NCI-H2171 (cell line): Measurements from ENCODE around the gene LAMA5.

Experiments used
- DNase-seq: peaks from one replicate; lab custom pipeline; 2025; lab: John Stamatoyannopoulos, UW

Gene LAMA5

DNA sequence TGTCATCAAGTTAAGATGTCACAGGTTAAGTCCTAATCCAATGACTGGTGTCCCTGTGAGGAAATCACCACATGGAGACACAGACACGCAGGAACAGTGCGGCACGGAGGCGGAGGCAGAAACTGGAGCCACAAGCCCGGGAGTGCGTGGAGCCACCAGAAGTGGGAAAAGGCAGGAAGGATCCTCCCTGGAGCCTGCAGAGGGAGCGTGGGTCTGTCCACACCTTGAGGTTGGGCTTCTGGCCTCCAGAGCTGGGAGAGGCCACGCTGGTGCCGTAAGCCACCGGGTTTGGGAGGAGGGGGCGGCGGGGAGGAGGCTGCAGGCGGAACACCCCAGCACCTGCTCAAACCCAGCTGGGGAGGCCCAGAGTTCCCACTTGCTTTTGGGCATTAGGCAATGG lies 36.2 kb upstream of the LAMA5 start:
- DNase-seq = no peak

DNA sequence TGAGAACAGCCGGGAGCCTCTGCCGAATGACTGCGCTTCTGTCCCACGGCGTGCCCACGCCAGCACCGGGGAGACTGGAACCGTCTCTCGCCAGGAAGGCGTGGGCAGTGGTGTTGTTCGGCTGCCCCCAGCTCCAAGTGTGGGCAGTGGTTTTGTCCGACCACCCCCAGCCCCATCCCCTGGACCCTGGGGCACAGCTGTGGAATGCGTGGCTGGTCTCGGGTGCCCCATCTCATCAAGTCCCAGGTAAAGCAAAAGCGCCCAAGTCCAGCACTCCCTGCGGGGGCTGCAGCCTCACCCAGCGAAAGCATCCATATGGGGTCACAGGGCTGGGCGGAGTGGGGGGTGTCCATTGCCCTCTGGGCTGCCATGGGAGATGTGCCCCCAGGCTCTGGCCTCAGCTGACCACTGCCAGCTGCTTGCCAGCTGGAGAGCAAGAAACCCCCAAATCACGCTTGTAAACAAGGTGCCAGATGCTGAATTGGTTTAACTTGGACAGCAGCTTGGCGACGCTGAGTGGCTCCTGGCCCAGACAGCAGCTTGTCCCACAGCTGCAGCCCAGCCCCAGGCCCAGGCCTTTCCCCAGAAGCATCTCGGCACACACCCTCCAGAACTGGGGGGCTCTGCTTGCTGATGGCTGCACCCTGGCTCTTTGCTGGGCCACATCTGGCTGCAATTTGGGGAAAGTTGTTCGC lies 35.5 kb upstream of the LAMA5 start:
- DNase-seq = no peak

DNA sequence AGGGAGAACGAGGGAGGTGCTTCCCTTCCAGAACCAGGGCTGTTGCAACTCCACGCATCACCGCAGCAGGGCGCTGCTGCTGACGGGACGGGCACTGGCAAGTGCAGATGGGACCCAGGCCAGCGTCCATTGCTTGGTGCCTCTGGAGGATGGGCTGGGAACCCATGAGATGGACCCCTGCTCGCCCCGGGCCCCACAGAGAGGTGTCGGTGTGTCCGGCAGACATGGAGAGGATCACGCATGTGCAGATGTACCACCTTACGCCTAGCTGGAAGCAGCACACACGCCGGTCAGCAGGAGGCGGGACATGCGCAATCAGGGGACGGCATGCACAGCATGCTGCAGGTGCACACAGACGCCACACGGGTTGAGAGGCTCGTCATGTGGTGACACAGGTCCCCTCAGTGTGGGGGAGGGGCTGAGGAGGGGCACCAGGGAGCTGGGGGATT lies 34.2 kb upstream of the LAMA5 start:
- no peak for DNase-seq

DNA sequence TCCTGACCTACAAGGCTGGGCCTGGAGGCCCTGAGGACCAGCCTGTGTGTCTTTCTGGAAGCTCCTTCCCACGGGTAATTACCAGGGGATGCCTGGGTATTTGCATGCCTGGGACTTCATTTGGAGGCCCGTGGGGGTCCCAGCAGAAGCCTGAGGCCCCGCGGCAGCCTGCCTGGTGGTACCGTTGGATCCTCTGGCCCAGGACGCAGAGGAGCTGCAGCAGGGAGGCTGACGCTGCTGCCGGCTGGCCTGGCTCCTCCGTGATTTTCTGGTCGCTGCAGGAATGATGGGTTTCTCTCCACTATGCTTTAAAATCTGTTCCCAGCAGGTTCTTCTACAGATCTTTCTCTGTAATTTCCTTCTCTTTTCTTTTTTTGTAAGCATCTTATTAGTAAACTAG lies 33.4 kb upstream of the LAMA5 start:
- DNase-seq = no peak

DNA sequence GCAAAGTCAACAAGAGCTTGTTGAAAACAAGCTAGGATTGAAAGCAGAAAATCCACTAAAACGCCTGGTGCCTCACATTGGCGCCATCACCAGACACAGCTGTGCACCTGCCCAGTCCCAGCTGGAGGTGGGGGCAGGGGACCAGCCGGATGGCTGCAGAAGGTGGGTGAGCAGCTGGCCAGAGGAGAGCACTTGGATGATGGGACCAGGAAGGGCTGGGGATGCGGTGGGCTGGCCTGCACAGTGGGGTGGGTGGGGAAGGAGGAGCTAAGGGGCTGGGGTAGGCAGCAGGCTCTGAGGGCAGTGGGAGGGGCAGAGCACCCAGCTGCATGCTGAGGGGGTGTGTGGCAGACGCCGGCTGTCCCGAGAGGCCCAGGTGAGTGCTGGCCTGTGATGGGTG lies 32.9 kb upstream of the LAMA5 start:
- no peak for DNase-seq

DNA sequence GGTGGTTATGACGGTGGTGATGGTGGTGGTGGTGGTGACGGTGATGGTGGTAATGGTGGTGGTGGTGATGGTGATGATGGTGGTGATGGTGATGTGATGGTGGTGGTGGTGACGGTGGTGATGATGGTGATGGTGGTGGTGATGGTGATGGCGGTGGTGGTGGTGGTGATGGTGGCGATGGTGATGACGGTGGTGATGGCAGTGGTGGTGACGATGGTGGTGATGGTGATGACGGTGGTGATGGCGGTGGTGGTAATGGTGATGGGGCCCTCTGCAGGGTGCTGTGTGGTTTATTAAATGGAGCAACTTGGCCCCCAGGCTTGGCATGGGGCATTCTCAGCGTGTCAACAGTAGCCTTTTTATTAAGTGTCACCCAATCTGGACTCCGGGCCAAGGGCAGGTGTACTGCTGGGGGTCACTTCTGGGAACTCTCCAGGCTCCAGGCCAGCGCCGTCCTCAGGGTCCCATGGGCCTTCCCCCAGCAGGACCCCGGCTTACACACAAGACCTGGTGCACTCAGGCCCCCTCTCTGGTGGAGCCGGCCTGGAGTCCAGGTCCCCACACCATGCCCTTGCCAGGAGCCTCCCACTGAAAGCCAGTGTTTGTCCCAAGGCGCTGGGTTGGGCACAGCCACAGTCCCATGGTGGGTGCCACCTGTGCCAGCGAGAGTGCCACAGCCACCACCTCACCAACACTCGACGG lies 31.2 kb upstream of the LAMA5 start:
- no peak for DNase-seq

DNA sequence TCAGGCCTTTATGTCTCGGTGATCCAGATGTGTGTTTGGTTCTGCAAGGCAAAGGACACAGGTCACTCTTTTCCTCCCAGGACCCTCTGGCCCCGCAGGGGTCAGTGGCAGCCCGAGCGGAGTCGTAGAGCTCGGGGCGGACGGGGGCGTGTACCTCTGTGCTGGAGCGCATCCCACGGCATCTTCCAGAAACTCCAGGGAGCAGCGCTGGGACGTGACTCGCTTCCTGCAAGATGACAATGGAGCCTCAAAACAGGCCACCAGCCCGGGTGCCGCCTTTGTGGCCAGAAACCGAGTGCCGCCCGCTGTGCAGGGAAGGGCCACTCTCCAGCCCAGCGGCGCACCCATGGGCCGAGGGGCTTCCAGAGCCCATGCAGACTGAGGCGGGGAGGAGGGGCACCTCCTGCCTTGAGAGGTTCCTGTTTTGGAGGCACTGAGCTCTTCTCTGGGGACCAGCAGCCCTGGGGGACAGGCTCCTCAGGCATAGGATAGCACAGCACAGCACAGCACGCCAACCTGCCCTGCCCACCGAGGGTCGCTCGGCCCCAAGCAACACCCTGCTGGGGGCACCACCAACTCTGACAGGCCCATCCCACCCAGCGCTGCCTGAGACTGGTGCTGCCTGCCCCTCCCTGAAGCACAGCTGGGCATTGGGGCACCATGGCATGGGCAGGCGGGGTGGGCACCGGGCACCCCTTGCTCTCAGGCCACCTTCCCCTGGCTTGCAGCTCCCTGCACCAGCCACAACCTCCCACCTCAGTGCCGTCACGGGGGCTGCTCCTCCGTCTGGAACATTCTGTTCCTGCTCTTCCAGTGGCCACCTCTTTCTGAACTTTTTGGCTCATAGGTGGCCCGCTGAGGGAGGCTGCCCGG lies 29.5 kb upstream of the LAMA5 start:
- no peak for DNase-seq

DNA sequence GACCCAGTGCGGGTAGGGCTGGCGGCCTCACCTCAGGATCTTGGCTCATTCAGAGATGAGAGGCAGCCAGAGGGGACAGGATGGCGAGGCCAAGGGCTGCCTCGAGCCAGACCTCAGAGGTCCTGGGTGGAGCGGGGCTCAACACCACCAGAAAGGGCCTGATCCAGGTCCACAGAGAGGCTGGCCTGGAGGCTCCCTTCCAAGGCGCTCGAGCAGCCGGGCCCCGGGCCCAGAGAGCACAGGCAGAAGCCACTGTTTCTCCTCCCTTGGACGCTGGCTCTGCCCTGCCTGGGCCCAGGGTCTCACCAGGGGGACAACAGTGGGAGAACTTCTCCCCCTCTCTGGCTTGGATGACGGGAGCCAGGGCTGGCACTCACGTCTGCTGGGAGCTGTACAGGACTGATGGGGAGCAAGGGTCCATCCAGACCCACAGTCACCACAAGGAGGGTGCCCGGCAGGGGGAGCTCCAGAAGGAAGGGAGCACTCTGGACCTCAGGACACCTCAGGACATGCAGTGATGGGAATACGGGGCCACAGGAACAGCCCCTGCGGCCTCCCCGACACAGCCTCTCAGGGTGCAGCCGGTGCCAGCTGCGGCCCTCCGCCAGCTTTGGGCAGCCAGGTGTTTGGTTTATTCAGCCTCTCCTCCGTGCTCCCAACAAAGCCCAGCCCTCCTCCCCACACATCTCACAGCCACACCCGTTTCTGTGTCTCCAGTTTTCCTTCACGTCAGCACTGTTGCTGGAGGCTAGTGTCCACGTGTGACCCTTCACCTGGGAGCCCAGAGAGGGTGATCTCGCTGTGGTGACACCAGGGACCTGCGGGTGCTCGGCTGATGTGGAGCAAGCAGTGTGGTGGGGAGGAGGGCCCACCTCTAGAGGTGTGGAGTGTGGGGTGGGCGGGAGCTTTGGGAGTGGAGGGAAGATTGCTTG lies 28.5 kb upstream of the LAMA5 start:
- DNase-seq = no peak

DNA sequence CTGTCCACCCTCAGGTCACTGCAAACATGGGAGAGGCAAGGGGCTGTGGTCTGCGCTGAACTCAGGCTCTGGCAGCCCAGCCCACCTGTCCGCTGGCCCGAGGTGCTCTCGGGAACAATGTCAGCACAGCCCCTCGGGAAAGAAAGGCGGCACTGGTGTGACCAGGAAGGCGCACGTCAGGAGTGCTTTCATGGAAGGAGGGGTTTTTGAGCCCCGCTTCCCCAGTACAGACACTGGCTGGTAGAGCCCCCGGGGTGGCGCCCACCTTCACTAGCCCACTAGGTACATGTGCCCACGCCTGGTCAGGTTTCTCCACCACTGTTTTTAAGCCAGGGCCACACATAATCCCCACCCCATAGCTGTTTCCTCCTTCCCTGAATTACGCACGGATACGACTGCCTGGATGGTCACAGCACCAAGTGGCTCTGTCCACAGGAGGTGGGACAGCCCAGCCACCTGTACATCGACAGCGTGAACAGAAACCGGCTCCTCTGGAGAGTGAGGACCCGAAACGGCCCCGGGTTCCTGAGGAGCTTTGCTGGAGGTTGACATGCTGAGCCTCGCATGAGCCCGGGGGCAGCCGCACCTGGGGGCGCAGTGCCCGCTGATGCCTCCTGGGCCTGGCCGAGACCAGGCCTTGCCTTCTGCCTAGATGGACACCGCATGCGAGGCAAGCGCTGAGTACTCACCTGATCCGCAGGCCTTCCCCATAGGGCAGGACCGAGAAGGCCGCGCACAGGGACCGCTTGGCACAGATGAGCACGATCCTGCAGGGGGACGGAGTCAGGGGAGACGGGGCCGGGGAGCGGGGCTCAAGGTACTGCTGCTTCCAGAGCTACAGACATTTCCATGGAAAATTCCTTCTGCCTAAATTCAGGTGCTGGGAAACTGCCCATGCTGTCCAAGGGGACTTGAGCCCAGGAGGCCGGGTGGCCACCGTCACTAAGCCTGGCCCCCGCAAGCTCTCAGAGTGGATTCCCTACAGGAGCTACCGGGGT lies 27.4 kb upstream of the LAMA5 start:
- DNase-seq = no peak

DNA sequence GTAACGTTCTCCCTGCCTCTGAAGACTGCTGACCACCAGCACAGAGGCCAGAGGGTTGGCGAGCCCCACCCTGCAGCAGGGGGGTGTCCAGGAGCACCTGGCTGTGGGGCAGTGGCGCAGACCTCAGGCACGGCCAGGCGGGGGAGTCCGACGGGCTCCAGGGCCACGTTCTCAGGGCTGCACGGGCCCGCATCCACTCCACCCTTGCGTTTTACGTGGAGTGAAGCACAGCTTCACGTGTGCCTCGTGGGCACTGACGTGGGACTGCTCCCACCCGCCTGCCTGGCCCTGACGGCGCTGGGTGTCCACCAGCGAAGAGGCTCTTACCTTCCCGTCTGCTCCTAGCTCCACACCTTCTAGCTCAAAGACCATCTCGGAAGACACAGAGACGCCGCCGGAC lies 26.7 kb upstream of the LAMA5 start:
- no peak for DNase-seq

DNA sequence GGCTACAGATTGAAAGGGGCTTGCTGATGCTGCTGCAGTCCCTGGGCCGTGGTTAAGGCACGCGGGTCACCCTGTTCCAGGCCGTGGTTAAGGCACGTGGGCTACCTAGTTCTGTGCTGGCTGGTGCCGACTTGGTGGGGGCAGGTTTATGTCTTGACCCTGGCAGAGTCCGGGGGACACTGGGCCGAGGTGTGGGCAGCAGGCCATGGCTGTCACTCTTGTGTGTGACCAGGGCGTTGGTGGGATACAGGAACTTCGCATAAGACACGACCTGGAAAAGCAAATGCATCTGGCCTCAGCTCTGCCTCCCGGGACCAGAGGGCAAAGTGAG lies 26.2 kb upstream of the LAMA5 start:
- DNase-seq = no peak

DNA sequence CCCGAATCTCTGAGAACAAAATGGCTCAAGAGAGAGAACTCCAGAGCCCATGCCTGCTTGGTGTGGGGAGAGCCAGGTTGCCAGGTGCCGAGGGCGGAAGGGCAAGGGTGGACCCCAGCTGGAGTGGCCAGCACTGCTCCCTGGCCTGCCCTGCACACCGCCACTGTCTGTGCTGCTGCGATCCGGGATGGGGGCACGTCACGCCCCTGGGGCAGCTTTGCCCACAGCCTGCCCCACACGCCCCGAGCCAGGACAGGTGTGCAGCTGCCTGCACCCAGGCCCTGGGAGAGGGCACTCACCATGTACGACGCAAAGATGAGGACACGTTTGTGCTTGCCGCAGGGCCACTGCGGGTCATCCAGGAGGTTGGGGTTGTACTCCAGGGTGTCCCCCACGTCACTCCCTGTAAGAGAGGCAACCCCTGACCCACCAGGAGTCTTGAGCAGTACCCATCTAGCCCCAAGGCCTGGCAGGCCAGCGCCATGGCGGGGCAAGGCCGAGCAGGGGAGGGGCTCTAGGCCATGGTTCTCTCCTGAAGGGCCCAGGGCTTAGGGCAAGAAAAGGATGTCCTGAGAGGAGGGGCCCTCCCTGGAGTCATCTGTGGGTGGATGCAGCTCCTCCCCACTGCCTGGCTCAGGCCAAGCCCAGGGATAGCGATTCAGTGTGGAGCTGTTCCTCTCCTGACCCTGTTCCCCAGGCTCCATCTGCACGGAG lies 25.7 kb upstream of the LAMA5 start:
- no peak for DNase-seq

DNA sequence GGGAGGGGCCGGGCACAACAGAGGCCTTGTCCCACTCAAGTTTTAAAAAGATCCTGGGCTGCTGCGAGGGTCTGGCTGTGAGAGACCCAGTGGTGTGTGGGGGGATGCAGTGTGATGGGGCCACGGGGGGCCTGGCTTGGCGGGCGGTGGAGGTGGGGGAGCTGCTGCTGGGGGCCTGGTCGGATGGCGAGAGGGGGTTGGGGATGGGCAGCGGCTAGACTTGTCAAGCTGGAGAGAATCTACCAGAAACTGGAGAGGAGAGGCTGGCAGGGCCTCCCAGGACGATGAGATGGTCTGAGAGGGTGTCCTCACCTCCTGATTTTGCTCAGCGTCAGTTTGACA lies 24.9 kb upstream of the LAMA5 start:
- no peak for DNase-seq

DNA sequence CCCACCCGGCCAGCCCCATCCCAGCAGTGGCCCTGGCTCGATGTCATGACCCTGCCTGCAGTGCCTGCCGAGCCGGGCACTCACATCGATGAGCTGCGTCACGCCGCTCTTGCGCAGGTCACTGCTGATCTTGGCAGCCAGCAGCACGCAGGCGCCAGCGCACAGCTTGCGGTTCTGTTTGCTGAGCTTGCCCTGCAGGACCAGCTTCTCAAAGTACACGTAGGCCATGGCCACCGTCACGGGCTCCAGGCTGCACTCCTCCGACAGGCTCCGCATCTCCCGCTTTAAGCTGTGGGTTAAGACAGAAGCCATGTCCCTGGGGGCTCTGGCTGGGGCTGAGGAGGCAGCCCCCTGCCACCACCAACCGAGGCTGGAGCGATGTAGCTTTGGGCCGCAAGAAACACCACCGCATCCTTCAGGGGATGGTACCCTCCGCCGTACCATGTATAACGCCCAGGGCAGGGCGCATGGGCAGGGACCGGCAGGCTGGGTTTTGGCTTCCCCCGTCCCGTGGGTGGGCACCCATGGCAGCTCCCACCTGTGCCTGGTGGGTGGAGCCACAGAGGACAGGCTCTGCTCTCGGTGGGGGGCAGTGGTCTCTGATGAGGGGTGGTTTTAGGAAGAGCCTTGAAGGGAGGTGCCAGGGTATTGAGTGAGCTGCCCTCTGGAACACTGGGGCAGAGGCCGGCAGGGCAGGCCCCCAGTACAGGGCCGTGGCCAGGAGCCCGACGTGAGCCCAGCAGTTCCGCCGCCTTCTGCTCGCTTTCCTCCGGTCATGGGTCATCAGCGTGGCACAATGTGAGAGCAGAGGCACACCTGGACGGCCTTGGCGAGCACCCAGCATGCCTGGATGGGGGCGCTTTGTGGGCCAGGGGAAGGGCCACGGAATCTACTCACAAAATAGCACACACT lies 24.3 kb upstream of the LAMA5 start:
- no peak for DNase-seq

DNA sequence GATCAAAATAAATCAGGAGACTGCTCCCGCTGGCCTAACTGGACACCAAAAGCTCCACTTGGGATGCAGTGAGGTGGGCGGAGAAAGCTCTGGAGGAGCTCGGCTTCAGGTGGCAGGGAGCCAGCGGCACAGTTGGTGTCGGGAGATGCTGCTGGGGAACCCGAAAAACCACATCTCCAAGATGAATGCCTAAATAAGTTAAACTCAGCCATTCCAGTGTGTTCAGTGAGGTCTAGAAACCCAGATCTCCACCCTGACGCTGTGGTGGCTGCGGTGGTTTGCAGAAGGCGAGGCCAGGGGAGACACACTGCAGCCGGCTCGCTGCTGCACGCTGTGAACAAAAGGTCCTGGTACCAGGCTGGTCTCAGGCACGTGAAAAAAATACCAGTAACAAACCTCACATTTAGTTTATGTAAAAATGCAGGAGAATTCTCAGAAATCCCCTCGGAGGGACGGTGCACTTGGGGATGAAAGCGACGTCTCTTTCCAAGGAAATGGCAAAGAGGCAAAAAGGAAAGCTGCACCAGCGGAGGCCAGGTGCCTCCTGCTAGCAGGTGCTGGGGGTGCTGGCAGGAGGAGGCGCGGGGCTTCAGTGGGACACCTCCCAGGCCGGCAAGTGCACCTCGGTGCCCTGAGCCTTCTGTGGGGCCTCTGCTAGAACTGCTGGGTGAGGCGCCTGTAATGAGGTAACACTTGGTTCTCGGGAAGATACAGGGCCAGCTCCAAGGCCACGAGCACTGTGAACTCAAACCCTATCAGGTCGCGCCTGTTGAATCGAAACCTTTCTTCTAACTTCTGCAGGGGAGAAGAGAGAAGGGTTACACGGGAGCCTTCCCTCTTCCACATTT lies 23.4 kb upstream of the LAMA5 start:
- no peak for DNase-seq

DNA sequence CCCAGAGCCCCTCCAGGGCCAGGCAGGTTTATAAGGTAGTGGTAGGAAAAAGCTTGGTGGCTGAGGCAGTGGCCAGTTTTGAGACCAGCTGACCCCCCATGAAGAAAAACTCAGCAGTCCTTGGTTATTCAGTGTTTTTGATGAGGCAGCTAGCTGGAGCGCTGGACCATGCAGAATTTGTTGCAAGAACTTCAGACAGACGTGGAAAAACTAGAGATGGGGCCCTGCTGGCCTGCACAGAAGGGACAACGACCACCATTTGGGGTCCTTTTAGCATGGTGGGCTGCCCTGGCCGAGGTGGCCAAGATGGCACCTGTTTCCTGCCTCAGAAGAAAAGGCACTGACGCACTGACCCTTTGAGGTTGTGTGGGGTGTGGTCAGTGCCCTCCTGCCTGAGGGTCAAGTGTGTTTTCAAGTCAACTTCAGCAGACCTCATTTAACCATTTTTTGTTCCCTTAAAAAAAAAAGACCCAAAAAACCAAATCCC lies 22.5 kb upstream of the LAMA5 start:
- no peak for DNase-seq

DNA sequence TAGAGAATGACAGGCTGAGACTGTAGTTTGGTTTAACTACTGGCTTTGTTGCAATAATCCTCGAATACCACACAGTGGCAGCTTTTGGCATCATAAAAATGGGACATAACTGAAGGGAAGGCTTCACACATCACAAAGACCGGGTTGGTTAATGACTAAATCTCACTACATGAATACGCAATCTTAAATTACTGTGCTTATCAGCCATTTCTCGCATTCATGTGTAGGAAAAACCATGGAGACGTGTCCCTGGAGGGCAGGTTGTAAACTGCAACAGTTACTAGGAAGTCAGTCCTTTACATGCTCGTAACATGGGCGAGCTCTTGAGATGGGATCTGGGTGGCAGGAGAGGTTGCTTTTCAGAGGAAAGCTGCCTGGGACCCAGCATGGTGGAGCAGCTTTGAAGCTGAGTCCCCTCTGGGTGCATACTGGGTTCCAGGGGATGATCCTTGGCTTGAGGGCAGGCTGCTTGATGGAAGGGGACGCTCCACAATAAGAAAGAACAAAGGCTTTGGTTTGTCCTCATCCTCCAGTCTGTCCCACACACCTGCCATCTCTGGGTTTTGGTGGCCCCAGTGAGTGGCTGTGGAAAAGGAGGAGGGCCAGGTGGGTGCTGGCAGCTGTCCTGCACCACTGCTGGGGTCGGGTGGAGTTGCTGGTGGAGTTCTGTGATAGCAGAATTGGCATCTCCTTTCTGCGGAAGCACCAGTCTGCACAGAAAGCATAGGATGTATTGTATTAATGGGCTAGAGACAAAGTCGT lies 21.9 kb upstream of the LAMA5 start:
- DNase-seq = no peak
